GM12892 (cell line): ENCODE measurements around the gene MAP3K10.

Source experiments
- POLR2A ChIP-seq: IDR thresholded peaks from 2 replicates; pipeline ENCODE4 v1.6.1; 2011; ENCODE audit warnings: low read depth, low read length, control low read depth
- POLR2AphosphoS5 ChIP-seq: IDR thresholded peaks from 2 replicates; pipeline ENCODE4 v1.6.1; 2011; ENCODE audit warnings: low read depth, low read length, control low read depth
- TAF1 ChIP-seq: IDR thresholded peaks from 2 replicates; pipeline ENCODE4 v1.6.1; 2011; ENCODE audit warnings: low read depth, mild to moderate bottlenecking, control low read depth, low read length, borderline replicate concordance

DNA sequence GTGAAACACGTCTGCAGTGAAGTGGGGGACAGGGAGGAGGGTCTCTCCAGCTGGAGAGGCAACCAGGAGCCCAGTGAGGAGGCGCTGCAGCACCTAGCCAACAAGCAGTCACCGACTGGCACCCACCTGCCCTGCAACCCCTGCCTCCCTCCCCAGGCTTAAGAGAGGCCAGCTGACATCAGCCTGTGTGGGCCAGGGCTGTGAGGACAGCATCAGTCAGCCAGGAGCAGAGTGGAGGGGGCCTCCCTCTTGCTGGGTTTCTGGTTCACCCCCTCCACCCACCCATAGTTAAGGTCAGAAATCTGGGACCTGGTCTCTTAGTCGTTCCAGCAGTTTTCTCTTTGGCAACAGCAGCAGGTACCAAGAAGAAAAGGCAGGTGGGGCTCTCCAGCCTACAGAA lies 60.8 kb downstream of the MAP3K10 start:
- TF ChIP-seq POLR2A (no peak), POLR2AphosphoS5 (no peak), TAF1 (no peak)
